ENCODE data around the gene RRAGB.
A peak's percentile ranks its signal among the peaks of the same experiment; 100 is the strongest.
"Not testable (repeated sequence)": the region's sequence is repeated elsewhere in the genome, so short reads cannot be mapped to it uniquely, and the experiment has no call there.

The RRAGB gene

GRCh38 chrX:55717521-55718497 lies at the start of gene RRAGB:
Gene RRAGB, plus strand, starts transcription at chrX:55717749. Its CDS starts 579 bp downstream, at chrX:55718328.
- DNase-seq, result peak; percentile 83

- DNase-seq, result no peak
These were observed 49.5 kb upstream of the RRAGB start for GRCh38 chrX:55668084-55668483.

- not testable (repeated sequence) for DNase-seq
These were observed 29.0 kb upstream of the RRAGB start for GRCh38 chrX:55688579-55688978.

- no peak for DNase-seq
These were observed 22.1 kb upstream of the RRAGB start for GRCh38 chrX:55695227-55696018.

- DNase-seq, result no peak
These were observed 20.2 kb upstream of the RRAGB start for GRCh38 chrX:55697381-55697780.

- DNase-seq, result no peak
These were observed 14.9 kb upstream of the RRAGB start for GRCh38 chrX:55702671-55703070.

- not testable (repeated sequence) for DNase-seq
These were observed 14.1 kb upstream of the RRAGB start for GRCh38 chrX:55703436-55703835.

GRCh38 chrX:55705066-55705465 lies 12.5 kb upstream of the RRAGB start:
- DNase-seq, result not testable (repeated sequence)

- no peak for DNase-seq
These were observed 7.8 kb upstream of the RRAGB start for GRCh38 chrX:55709735-55710134.

- no peak for DNase-seq
These were observed 6.8 kb upstream of the RRAGB start for GRCh38 chrX:55710701-55711100.

GRCh38 chrX:55713631-55714030 lies 3.9 kb upstream of the RRAGB start:
- DNase-seq, result no peak

- no peak for DNase-seq
These were observed 3.4 kb upstream of the RRAGB start for GRCh38 chrX:55714161-55714560.

GRCh38 chrX:55715847-55716246 lies 1.7 kb upstream of the RRAGB start:
- DNase-seq, result no peak

GRCh38 chrX:55716937-55717336 lies 612 bp upstream of the RRAGB start:
- DNase-seq, result no peak

GRCh38 chrX:55731826-55732225 lies 14.3 kb downstream of the RRAGB start:
- DNase-seq, result no peak

GRCh38 chrX:55738969-55739368 lies 21.4 kb downstream of the RRAGB start:
- DNase-seq, result no peak

GRCh38 chrX:55742649-55743048 lies 25.1 kb downstream of the RRAGB start:
- DNase-seq, result no peak

GRCh38 chrX:55748463-55748862 lies 30.9 kb downstream of the RRAGB start:
- not testable (repeated sequence) for DNase-seq

GRCh38 chrX:55750256-55750655 lies 32.7 kb downstream of the RRAGB start:
- DNase-seq, result no peak

GRCh38 chrX:55754861-55755294 lies 37.3 kb downstream of the RRAGB start:
- DNase-seq, result no peak

- no peak for DNase-seq
These were observed 40.5 kb downstream of the RRAGB start for GRCh38 chrX:55758033-55758432.

- DNase-seq, result no peak
These were observed 41.9 kb downstream of the RRAGB start for GRCh38 chrX:55759478-55759877.

- no peak for DNase-seq
These were observed 49.6 kb downstream of the RRAGB start for GRCh38 chrX:55767100-55767499.

- DNase-seq, result not testable (repeated sequence)
These were observed 56.9 kb downstream of the RRAGB start for GRCh38 chrX:55774419-55774818.

All from activated CD4-positive, alpha-beta T cell treated with anti-CD3 and anti-CD28 coated beads for 1 hour (primary cell).